Left forelimb (tissue), 1 donor: ENCODE data around the gene MAP2K1.
"Not testable (repeated sequence)": the region's sequence is repeated elsewhere in the genome, so short reads cannot be mapped to it uniquely, and the experiment has no call there.

ENCODE experiments used
- DNase-seq: peaks from one replicate; pipeline ENCODE4 v3.0.0-alpha.2; 2018; ENCODE audit warnings: low spot score

The MAP2K1 gene

DNA sequence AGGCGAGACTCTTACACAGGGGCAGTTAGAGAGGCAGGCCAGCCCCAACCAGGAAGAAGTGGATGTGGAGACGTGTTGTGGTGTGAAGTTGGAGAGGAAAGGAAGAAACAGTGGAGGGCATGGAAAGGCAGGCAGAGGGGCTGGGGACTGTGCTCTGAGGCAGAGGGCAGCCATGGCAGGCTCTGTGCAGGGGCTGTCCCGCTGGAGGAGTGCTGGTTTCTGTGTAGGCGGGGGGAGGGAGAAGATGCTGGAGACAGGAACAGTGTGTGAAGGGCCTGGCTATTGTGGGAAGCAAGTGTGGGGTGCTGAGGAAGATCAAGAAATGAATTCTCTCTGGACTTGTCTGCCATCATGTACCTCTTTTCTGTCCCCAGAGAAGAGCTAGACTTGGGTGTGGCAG is 89.8 kb downstream of the MAP2K1 start:
- no peak for DNase-seq

DNA sequence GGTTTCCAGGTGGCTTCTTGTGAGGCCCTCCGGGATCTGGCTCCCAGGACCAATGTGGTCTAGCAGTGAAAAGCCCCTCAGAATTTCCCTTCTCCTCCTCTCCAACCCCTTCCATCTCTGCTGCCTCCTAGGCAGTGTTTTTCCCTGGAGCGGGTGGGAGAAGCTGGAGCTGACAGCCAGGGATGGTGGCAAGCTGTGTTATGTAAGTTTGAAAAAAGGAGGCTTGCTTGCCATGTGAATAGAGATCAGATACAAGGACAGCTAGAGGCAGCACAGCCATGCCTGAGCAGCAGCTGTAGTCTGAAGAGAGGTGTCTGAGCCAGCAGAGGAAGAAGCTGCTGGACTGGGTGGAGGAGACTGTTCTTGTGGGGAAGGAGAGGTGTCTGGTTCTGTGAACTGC is 90.3 kb downstream of the MAP2K1 start:
- DNase-seq = no peak

DNA sequence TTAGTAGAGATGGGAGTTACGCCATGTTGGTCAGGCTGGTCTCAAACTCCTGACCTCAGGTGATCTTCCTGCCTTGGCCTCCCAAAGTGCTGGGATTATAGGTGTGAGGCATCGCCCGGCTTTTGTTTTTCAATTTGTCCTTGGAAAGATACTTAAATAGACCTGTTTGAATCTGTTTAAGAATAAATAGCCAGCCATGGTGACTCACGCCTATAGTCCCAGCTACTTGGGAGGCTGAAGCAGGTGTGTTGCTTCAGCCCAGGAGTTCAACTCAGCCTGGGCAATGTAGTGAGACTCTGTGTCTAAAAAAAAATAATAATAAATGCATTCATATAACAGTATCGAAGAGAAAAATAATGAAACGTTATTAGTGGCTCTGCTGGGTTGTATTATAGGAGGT is 93.6 kb downstream of the MAP2K1 start:
- no peak for DNase-seq

- DNase-seq = no peak
These were observed 94.6 kb downstream of the MAP2K1 start for GRCh38 chr15:66481107-66481856.

DNA sequence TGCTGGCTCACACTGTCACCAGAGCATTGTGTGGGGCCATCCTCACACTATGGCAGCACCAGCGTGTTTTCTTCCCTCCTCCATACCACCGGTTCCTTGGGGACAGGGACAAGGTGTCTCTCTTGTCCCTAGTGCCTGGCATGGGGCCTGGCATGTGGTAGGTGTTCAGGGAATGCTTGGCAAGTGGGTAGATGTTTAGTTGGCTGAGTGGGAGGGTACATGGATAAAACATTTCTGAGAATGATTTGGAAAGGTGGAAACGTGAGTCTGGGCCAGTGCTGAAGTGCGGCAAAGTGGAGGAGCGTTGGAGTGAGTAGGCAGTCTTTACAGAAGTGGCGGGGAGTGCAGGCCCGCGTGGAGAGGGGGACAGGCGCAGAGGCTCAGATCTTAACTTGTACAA is 95.8 kb downstream of the MAP2K1 start:
- no peak for DNase-seq

- no peak for DNase-seq
These were observed 96.4 kb downstream of the MAP2K1 start for GRCh38 chr15:66483131-66483566.

DNA sequence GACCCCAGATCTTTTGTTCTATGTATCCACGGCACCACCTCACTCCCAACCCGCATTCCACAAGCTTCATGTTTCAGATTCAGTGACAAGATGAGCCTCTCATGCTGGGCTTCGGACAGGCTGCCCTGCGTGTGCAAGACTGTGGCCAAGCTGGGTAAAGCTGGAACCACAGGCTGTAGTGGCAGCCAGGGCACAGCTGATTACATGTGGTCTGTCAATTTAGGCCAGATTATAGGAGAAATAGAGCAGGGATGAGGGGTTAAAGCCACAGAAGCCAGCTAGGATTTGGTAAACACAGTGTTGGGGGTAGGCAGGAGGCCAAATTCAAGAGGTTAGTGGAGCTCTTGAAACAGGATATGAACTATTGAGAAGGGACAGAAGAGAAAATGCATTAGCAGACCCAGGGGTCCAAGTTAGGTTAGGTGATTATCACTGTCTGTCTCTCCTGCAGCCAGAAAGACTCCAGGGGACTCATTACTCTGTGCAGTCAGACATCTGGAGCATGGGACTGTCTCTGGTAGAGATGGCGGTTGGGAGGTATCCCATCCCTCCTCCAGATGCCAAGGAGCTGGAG is 97.9 kb downstream of the MAP2K1 start:
- DNase-seq = no peak

- DNase-seq = no peak
These were observed 100.2 kb downstream of the MAP2K1 start for GRCh38 chr15:66486887-66487286.

- no peak for DNase-seq
These were observed 101.8 kb downstream of the MAP2K1 start for GRCh38 chr15:66488525-66488924.

- DNase-seq = no peak
These were observed 102.6 kb downstream of the MAP2K1 start for GRCh38 chr15:66489179-66489791.

- no peak for DNase-seq
These were observed 105.1 kb downstream of the MAP2K1 start for GRCh38 chr15:66491846-66492245.

DNA sequence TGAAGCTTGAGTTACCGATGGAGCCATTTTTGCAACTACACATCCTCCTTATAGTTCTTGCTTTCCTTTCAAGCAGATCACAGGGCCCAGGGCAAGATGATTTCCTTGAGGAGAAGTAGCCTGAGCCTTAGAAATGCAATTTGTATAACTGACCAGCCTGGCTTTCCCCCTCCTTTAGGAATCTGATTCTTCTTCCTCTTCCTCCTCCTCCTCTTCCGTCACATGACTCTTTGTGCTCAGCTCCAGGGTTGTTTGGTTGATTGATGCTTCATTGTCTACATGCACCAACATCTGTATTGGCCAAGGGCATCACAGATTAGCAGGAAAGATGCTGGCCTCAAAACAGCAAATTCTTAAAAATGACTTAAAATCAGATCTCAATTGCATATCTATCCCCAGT is 107.5 kb downstream of the MAP2K1 start:
- no peak for DNase-seq

DNA sequence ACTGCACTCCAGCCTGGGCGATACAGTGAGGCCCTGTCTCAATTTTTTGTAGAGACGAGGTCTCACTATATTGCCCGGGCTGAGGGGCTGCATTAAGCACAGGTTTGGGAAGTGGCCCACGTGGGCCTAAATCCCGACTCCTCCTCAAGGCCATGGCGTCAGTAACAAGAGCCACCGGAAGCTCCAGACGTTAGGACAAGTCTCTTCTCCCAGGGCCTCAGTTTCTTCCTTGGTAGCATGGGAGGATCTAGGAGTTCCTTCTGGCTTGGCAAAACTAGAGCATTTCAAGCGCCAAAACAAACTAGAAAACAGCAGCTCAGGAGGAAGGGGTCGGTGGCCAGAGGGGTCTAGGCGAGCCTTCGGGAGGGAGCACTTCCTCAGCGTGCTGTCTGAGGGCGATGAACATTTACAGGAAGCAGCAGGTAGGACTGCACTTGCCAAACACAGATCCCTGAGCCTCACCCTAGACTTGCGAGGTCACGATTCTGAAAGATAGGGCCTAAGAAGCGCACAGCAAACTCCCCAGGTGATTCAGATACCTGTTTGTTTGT is 110.3 kb downstream of the MAP2K1 start:
- DNase-seq = no peak

GRCh38 chr15:66497502-66498455 is 111.1 kb downstream of the MAP2K1 start, which contains the start of gene SNAPC5:
Gene SNAPC5 (minus strand): TSS chr15:66497762. CDS start chr15:66497731, 31 bp downstream.
- DNase-seq = peak; percentile 96

GRCh38 chr15:66498501-66499386 is 112.0 kb downstream of the MAP2K1 start:
- DNase-seq = no peak

DNA sequence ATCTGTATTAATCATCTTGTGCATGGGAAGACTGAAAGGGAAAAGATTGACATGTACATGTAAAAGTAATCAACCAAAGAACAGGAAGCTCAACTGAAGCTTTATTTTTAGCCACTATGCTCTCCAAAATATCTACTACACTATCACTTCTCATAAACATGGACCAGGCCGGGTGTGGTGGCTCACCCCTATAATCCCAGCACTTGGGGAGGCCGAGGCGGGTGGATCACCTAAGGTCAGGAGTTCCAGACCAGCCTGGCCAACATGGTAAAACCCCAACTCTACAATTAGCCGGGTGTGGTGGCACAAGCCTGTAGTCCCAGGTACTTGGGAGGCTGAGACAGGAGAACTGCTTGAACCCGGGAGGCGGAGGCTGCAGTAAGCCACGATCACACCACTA is 113.6 kb downstream of the MAP2K1 start:
- not testable (repeated sequence) for DNase-seq

- no peak for DNase-seq
These were observed 115.8 kb downstream of the MAP2K1 start for GRCh38 chr15:66502491-66502890.

GRCh38 chr15:66503041-66503648 is 116.4 kb downstream of the MAP2K1 start:
- DNase-seq = not testable (repeated sequence)

- no peak for DNase-seq
These were observed 117.3 kb downstream of the MAP2K1 start for GRCh38 chr15:66503780-66504562.
